Thyroid gland (tissue), 4 donors: Measurements from ENCODE around the gene CRLF1. TPM values are rescaled to one million over a fixed set of nuclear protein-coding genes. Genes with fewer than 3 reads are reported as not detected.

Experiments used
- DNase-seq, 2 donors: peaks; one replicate each; pipeline ENCODE4 v3.0.0-alpha.2; 2019
- H3K27ac ChIP-seq, 3 donors: fragments of 200-600 bp; sonication (generic); 1 replicate in 2 of 3; 2 replicates in 1 of 3; pipeline ENCODE4 v1.5.1; 2016 to 2019; ENCODE audit warnings: mild to moderate bottlenecking in 1 of 3, moderate library complexity in 1 of 3
- H3K27me3 ChIP-seq: fragments of 200-600 bp; sonication (generic); one replicate; pipeline ENCODE4 v1.5.1; 2019
- H3K36me3 ChIP-seq, 2 donors: fragments of 200-600 bp; sonication (generic); one replicate each; pipeline ENCODE4 v1.5.1; 2016 to 2019
- H3K4me1 ChIP-seq, 2 donors: fragments of 200-600 bp; sonication (generic); one replicate each; pipeline ENCODE4 v1.5.1; 2017 to 2019
- H3K4me3 ChIP-seq, 3 donors: fragments of 200-600 bp; sonication (generic); replicated peaks in 1 of 3; 1 replicate in 2 of 3; 2 replicates in 1 of 3; pipeline ENCODE4 v1.5.1; 2016; ENCODE audit warnings: mild to moderate bottlenecking in 1 of 3
- H3K9me3 ChIP-seq: fragments of 200-600 bp; sonication (generic); one replicate; pipeline ENCODE4 v1.5.1; 2017
- CTCF ChIP-seq, 6 experiments: fragments of 200-600 bp in 3 of 6; fragments of 450-650 bp in 3 of 6; sonication (generic) in 3 of 6; IDR thresholded peaks; one replicate each; pipeline ENCODE4 v1.5.1; 2016 to 2019; ENCODE audit warnings: antibody characterized with exemption in 6 of 6, mild to moderate bottlenecking in 2 of 6, inconsistent platforms in 1 of 6, moderate library complexity in 1 of 6
- POLR2A ChIP-seq, 2 donors: fragments of 450-650 bp; IDR thresholded peaks; one replicate each; pipeline ENCODE4 v1.6.1; 2017; ENCODE audit warnings: antibody characterized with exemption in 2 of 2, mild to moderate bottlenecking in 2 of 2, moderate library complexity in 1 of 2
- WGBS, 2 donors: methylation state at CpG; one replicate each; pipeline ENCODE4 v1.1.5; 2017; 5-methylcytosine and 5-hydroxymethylcytosine counted together
- intact Hi-C: fragments of 100-400 bp; cut with DNase I; formaldehyde crosslinking; loops from one replicate; pipeline ENCODE4 v1.15.1; 2023
- total RNA-seq, 4 donors: library from RNA; depleted of rRNA; stranded (reverse); fragments of >200 nt; gene quantifications; one replicate each; pipeline ENCODE4 v1.2.3, GENCODE V29; 2016

The CRLF1 gene
- total RNA-seq, 4 donors from 2014 or later = 87.2 to 140 (median 101) TPM

- H3K9me3 ChIP-seq = no peaks in the 10 kb centered on the region
- DNase-seq = no peak
- TF ChIP-seq POLR2A (IDR thresholded peaks at IDR 0.05) = no peak
- TF ChIP-seq CTCF (IDR thresholded peaks at IDR 0.05) = no peak
- intact Hi-C loops = no loop called here
- H3K36me3 ChIP-seq = no peaks in the 10 kb centered on the region
- H3K27me3 ChIP-seq = peaks cover 14% of the 10 kb centered on the region
- no peak overlapping the region for H3K27ac ChIP-seq
- peaks cover under 1 to 7% of the 10 kb centered on the region in 2 donors for H3K4me1 ChIP-seq
- no peak overlapping the region for H3K4me3 ChIP-seq
Measured at GRCh38 chr19:18617562-18617961, 11.0 kb upstream of the CRLF1 start.

- Histone ChIP-seq H3K27me3 (peaks cover 27% of the 10 kb centered on the region), H3K9me3 (no peaks in the 10 kb centered on the region), H3K4me3 (no peak overlapping the region), H3K27ac (no peak overlapping the region), H3K36me3 (no peaks in the 10 kb centered on the region), H3K4me1 (peaks cover 15 to 22% of the 10 kb centered on the region in 2 donors)
- WGBS, 2 donors = 92% methylated on average over 3 of the region's 3 CpGs
- DNase-seq = no peak
- TF ChIP-seq CTCF (IDR thresholded peaks at IDR 0.05) = no peak
- no peak for TF ChIP-seq POLR2A (IDR thresholded peaks at IDR 0.05)
- intact Hi-C loops = no loop called here
Measured at GRCh38 chr19:18616023-18616422, 9.4 kb upstream of the CRLF1 start.

- Histone ChIP-seq H3K4me1 (peaks cover 21 to 29% of the 10 kb centered on the region in 2 donors), H3K27ac (no peak overlapping the region), H3K36me3 (no peaks in the 10 kb centered on the region), H3K4me3 (no peak overlapping the region), H3K27me3 (peaks cover 35% of the 10 kb centered on the region), H3K9me3 (no peaks in the 10 kb centered on the region)
- DNase-seq = no peak
- TF ChIP-seq CTCF (IDR thresholded peaks at IDR 0.05) (no peak), POLR2A (IDR thresholded peaks at IDR 0.05) (no peak)
- intact Hi-C loops = no loop called here
- WGBS, 2 donors = 26 to 37% methylated on average over 12 to 18 of the region's 23 CpGs
Measured at GRCh38 chr19:18613589-18614234, 7.1 kb upstream of the CRLF1 start.

GRCh38 chr19:18612772-18613588, 6.4 kb upstream of the CRLF1 start, which contains the start of gene TMEM59L:
TSS of gene TMEM59L (plus strand) at chr19:18612870. CDS start at chr19:18612959, 89 bp downstream.
- H3K36me3 ChIP-seq = no peaks in the 10 kb centered on the region
- H3K9me3 ChIP-seq = no peaks in the 10 kb centered on the region
- DNase-seq = no peak
- peaks cover 39% of the 10 kb centered on the region for H3K27me3 ChIP-seq
- intact Hi-C loops = no loop called here
- peak within 1 kb of the TSS in 1 of 3 donors; percentile 25 for H3K4me3 ChIP-seq
- TF ChIP-seq CTCF (IDR thresholded peaks at IDR 0.05) = no peak
- no peak for TF ChIP-seq POLR2A (IDR thresholded peaks at IDR 0.05)
- no peak within 1 kb of the TSS for H3K27ac ChIP-seq
- 4 to 12% methylated on average over 9 to 17 of the region's 70 CpGs for WGBS, 2 donors
- peaks cover 21 to 29% of the 10 kb centered on the region in 2 donors for H3K4me1 ChIP-seq
